ENCODE data around the gene PDSS2.
"Not testable (repeated sequence)": the region's sequence is repeated elsewhere in the genome, so short reads cannot be mapped to it uniquely, and the experiment has no call there.

Gene PDSS2

DNA sequence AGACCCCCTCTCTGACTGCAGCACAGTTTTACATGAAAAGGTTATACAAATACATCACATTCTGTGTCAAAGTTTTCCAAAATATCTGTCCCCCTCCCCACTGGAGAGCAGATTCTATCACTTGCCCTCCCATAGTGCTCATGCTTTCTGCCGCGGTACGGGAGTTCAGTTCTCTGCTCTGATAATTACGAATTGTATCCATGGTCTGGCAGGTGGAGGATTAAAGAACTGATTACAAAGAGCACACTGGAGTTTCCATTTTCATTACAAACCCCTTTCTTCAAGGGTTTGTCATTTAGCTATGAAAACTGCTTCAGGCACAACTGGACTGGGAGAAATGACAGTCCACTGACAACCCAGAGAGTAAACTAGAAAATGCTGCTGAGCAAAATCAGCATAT, 166.0 kb downstream of the PDSS2 start:
- POLR2A ChIA-PET: no interaction called here

GRCh38 chr6:107292715-107293271, 166.6 kb downstream of the PDSS2 start:
- POLR2A ChIA-PET: no interaction called here
- TF ChIP-seq, protein P1, sequence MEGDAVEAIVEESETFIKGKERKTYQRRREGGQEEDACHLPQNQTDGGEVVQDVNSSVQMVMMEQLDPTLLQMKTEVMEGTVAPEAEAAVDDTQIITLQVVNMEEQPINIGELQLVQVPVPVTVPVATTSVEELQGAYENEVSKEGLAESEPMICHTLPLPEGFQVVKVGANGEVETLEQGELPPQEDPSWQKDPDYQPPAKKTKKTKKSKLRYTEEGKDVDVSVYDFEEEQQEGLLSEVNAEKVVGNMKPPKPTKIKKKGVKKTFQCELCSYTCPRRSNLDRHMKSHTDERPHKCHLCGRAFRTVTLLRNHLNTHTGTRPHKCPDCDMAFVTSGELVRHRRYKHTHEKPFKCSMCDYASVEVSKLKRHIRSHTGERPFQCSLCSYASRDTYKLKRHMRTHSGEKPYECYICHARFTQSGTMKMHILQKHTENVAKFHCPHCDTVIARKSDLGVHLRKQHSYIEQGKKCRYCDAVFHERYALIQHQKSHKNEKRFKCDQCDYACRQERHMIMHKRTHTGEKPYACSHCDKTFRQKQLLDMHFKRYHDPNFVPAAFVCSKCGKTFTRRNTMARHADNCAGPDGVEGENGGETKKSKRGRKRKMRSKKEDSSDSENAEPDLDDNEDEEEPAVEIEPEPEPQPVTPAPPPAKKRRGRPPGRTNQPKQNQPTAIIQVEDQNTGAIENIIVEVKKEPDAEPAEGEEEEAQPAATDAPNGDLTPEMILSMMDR (IDR thresholded peaks at IDR 0.05; ENCODE audit: control extremely low read depth, extremely low read depth, low read depth, missing control alignments): no peak
- CTCF ChIA-PET: interaction anchor here (1.1 to 1.7 kb wide), 4 partner anchors 9 to 26 kb away, joined by 3 to 7 read pairs (median 4); no protein-coding TSS in a partner anchor
- DNase-seq (ENCODE audit: extremely low spot score): no peak

More for the DNA sequence above, 166.0 kb downstream of the PDSS2 start:
- CTCF ChIA-PET: interaction anchor here (1.0 to 1.7 kb wide), 5 partner anchors 10 to 25 kb away, joined by 3 to 7 read pairs (median 3); no protein-coding TSS in a partner anchor
- DNase-seq (ENCODE audit: extremely low spot score): no peak
- TF ChIP-seq, protein P1 (IDR thresholded peaks at IDR 0.05; ENCODE audit: control extremely low read depth, extremely low read depth, low read depth, missing control alignments): no peak

- CTCF ChIA-PET: interaction anchor here (1.8 kb wide), 1 partner anchor 29 kb away, joined by 3 read pairs; no protein-coding TSS in a partner anchor
- POLR2A ChIA-PET: no interaction called here
- DNase-seq (ENCODE audit: extremely low spot score): no peak
- TF ChIP-seq, protein P1 (IDR thresholded peaks at IDR 0.05; ENCODE audit: control extremely low read depth, extremely low read depth, low read depth, missing control alignments): no peak
Observed at GRCh38 chr6:107290491-107290890, 168.9 kb downstream of the PDSS2 start.

- POLR2A ChIA-PET; DNase-seq (ENCODE audit: extremely low spot score): not testable (repeated sequence)
- CTCF ChIA-PET: interaction anchor here (1.3 kb wide), 1 partner anchor 22 kb away, joined by 4 read pairs; no protein-coding TSS in a partner anchor
Observed at GRCh38 chr6:107289258-107289657, 170.1 kb downstream of the PDSS2 start.

- DNase-seq (ENCODE audit: extremely low spot score); POLR2A ChIA-PET: not testable (repeated sequence)
- CTCF ChIA-PET: interaction anchor here (1.6 kb wide), 1 partner anchor 10 kb away, joined by 3 read pairs; no protein-coding TSS in a partner anchor
Observed at GRCh38 chr6:107285683-107286082, 173.7 kb downstream of the PDSS2 start.

GRCh38 chr6:107284805-107285204, 174.6 kb downstream of the PDSS2 start:
- DNase-seq (ENCODE audit: extremely low spot score): no peak
- CTCF ChIA-PET: interaction anchor here (1.4 kb wide), 1 partner anchor 18 kb away, joined by 4 read pairs; no protein-coding TSS in a partner anchor
- TF ChIP-seq, protein P1 (IDR thresholded peaks at IDR 0.05; ENCODE audit: control extremely low read depth, extremely low read depth, low read depth, missing control alignments): no peak
- POLR2A ChIA-PET: no interaction called here

DNA sequence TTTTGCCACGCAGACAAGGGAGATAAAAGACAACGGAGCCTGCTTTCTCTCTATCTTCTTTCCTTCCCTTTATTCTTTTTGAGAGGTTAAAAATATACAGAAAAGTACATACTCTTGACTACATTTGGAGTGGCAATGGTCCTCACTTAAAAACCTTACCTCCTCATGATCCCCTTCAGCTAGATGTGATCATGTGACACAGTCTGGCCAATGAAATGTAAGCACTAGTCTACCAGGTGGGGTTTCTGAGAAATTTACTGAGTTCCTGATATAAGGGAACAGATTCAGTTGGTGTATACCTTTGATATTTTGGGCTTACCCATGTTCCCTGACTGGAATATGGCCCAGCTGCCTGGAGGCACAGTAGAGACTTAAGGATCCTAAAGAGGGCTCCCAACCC, 178.6 kb downstream of the PDSS2 start:
- CTCF ChIA-PET: no interaction called here
- POLR2A ChIA-PET: no interaction called here
- no peak for DNase-seq (ENCODE audit: extremely low spot score)
- TF ChIP-seq, protein P1 (IDR thresholded peaks at IDR 0.05; ENCODE audit: control extremely low read depth, extremely low read depth, low read depth, missing control alignments): no peak

DNA sequence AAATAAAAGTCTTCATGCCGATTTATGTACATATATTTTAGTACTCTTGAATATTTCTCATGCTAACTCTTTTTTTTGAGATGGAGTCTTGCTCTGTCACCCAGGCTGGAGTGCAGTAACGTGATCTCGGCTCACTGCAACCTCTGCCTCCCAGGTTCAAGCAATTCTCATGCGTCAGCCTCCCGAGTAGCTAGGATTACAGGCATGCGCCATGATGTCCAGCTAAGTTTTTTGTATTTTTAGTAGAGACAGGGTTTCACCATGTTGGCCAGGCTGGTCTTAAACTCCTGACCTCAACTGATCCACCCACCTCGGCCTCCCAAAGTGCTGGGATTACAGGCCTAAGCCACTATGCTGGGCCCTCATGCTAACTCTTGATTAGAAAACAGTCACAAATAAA, 179.4 kb downstream of the PDSS2 start:
- POLR2A ChIA-PET; DNase-seq (ENCODE audit: extremely low spot score); CTCF ChIA-PET: not testable (repeated sequence)

Measured in GM10248 (cell line).